Stimulated activated CD8-positive, alpha-beta memory T cell treated with anti-CD3 and anti-CD28 coated beads, Interleukin-4, amount 100 ng/mL, for 24 hours (primary cell): Measurements from ENCODE around the gene ATP5MG.
A peak's percentile ranks its signal among the peaks of the same experiment; 100 is the strongest.
"Not testable (repeated sequence)": the region's sequence is repeated elsewhere in the genome, so short reads cannot be mapped to it uniquely, and the experiment has no call there.

ENCODE experiments used
- DNase-seq: peaks from one replicate; pipeline ENCODE4 v3.0.0-alpha.2; 2020; ENCODE audit warnings: low read depth

The ATP5MG gene

DNA sequence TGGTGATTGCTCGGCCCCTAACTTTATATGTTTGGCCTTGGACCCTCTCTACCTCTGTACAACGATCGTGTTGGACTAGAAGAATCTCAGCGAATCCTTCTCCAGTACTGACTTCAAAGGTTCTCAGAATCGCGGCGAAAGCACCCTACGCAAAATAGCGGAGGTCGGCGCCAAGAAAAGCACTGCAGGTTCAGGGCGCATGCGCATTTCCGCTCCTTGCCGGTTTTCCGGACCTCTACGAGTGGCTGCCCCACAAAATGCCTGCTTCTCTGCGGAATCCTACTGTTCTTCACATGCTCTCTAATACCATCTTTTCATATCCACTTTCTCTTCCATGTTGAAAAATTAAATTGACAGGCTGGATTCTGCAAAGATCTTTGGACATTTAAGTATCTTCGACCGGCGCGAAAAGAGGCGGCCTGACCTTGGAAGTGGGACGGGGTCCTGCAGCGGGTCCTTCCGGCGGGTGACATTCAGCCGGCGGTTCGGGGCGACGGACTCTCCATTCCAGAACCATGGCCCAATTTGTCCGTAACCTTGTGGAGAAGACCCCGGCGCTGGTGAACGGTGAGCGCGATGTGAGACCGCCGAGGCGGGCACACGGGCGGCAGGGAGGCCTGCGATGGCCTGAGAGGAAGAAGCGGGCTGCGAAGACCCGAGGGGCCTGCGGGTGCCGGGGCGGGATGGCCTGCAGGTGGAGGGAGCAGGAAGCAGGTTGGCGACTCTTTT, at the start of gene ATP5MG:
Gene ATP5MG (plus strand): TSS at position 456 of the 729 bp plus-strand sequence. CDS start 60 bp downstream, at position 516.
- DNase-seq: peak; percentile 88

DNA sequence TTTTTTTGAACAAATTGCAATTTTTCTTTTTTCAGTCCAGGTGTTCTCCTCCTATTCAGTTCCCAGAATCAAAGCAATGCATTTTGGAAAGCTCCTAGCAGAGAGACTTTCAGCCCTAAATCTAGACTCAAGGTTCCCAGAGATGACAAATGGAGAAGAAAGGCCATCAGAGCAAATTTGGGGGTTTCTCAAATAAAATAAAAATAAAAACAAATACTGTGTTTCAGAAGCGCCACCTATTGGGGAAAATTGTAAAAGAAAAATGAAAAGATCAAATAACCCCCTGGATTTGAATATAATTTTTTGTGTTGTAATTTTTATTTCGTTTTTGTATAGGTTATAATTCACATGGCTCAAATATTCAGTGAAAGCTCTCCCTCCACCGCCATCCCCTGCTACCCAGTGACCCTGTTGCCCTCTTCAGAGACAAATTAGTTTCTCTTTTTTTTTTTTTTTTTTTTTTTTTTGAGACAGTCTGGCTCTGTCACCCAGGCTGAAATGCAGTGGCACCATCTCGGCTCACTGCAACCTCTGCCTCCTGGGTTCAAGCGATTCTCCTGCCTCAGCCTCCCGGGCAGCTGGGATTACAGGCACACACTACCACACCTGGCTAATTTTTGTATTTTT, 48.2 kb upstream of the ATP5MG start:
- no peak for DNase-seq

DNA sequence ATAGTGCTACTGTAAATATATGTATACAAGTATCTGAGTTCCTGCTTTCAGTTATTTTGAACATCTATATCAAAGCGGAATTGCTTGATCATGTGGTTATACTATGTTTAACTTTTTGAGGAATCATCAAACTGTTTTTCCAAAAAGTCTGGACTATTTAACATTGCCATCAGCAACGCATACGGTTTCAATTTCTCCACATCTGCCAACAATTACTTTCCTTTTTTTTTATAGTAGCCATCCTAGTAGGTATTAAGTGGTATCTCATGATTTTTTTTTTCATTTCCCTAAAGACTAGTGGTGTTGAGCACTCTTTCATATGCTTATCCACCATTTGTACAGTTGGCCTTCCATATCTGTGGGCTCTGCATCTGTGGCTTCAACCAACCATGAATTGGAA, 43.3 kb upstream of the ATP5MG start:
- no peak for DNase-seq

- peak; percentile 97 for DNase-seq
Observed at GRCh38 chr11:118359295-118359958, 42.0 kb upstream of the ATP5MG start, which contains the start of gene UBE4A. Gene UBE4A, plus strand, starts transcription at chr11:118359600. Its CDS starts 5,481 bp downstream, at chr11:118365081.

DNA sequence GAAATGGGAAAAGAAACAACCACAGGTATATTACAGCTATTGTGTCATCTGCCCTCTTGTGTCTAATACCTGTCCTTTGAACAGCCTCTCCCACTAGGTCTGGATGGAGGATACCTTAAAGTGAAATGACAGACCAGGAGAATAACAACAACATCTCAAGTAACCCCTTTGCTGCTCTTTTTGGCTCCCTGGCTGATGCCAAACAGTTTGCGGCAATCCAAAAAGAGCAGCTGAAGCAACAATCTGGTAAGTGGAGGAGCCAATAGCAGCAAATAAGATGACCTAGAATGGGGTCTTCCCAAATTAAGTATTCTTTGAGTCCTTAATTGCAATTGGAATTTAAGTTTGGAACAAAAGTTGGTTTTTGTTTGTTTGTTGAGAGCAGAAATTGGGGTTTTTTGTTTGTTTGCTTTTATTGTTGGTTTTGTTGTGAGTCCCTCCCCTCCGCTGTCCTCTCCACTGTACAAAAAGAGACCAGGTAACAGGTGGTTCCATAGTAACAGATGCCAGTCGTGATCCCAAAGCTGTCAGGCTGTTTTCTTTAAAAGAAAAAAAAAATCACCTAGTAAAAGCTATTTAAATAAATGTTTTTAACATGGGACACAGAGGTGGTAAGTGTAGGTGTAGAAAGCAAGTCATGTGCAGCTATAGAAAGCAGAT, 36.3 kb upstream of the ATP5MG start:
- no peak for DNase-seq

- DNase-seq: no peak
Observed at GRCh38 chr11:118366287-118366686, 35.1 kb upstream of the ATP5MG start.

GRCh38 chr11:118370774-118371173, 30.6 kb upstream of the ATP5MG start:
- no peak for DNase-seq

DNA sequence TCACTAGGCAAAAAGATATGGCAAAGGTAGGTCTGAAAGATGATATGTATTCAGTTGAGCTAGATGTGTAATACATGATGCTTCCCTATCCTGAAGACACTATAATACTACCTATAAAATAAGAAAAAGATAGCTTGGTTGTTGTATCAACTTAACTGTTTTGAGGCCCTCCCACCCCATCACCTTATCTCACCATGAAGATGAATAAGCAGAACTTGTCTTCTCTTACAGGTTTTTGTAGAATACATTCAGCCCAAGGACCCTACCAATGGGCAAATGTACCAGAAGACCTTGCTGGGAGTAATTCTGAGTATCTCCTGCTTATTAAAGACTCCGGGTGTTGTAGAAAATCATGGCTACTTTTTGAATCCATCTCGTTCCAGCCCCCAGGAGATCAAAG, 28.1 kb upstream of the ATP5MG start:
- DNase-seq: no peak

- no peak for DNase-seq
Observed at GRCh38 chr11:118373871-118374270, 27.5 kb upstream of the ATP5MG start.

- no peak for DNase-seq
Observed at GRCh38 chr11:118374729-118375128, 26.7 kb upstream of the ATP5MG start.

GRCh38 chr11:118375978-118376377, 25.4 kb upstream of the ATP5MG start:
- DNase-seq: no peak

- no peak for DNase-seq
Observed at GRCh38 chr11:118379497-118379896, 21.9 kb upstream of the ATP5MG start.

DNA sequence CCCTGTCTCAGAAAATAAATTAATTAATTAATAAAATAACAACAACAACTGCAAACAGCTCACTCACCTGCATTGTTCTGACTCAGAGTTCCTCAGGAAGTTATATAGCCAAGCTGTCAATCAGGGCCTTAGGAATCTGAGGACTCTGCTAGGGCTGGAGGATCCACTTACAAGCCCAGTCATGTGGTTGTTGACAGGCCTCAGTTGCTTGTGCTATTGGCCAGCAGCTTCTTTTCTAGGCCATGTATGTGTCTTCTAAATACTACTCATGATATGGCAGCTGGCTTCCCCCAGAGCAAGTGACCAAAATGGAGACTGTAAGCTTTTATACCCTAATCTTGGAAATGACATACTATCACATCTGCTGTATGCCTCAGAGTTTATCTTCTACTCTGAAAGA, 20.8 kb upstream of the ATP5MG start:
- no peak for DNase-seq

- DNase-seq: no peak
Observed at GRCh38 chr11:118382954-118383353, 18.5 kb upstream of the ATP5MG start.

GRCh38 chr11:118383657-118384056, 17.7 kb upstream of the ATP5MG start:
- no peak for DNase-seq

- no peak for DNase-seq
Observed at GRCh38 chr11:118396097-118396501, 5.3 kb upstream of the ATP5MG start.

DNA sequence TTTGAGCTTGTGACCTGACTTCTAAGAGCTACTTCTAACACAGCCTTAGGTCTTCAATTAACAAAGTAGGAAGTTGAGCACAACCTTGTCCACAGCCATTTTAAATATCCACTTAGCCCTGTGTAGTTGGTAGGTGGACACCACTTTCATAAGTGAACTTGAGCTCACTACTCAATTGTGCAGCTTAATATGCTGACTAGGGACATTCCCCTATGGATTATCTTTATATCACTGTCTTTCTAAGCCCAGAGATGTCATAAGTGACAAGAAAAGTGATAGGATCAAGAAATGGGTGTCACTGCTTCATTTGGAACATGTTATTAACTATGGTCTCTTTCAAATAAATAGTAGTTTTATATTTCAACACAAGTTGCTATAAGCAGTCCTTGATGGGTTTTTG, 4.0 kb upstream of the ATP5MG start:
- DNase-seq: no peak

DNA sequence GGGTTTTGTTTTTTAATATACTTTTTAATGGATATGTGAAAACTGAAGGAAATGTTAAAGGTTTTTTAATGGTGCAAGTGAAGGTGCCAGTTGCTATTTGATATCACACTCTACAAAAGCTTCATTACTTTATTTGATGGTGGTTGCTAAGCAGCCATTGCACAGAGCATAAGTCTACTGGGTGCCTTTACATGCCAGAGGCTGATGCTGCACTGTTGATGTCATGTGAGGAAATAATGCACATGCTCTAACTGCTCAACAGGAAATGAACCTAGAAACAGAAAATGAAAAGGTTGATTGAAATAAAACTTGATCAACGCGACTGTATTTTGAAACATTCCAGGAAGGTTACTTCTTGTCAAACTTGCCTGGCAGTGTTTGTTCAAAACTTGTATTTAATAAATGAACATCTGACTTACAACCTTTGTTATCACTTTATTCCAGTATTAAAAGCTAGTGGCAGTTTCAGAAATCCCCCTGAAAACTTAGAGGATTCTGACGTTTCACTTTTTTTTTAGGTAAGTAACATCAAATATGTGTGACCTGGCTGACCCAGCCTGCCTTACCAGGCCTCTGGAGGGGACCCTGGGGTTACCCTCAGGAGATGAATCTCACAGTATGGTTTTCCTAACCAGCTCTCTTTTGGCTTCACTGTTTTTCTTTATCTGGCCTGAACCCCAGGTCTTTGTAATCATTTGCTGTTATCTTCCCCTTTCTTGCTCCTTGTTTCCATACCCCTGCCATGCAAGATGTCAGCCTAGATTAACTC, 2.4 kb upstream of the ATP5MG start:
- no peak for DNase-seq

DNA sequence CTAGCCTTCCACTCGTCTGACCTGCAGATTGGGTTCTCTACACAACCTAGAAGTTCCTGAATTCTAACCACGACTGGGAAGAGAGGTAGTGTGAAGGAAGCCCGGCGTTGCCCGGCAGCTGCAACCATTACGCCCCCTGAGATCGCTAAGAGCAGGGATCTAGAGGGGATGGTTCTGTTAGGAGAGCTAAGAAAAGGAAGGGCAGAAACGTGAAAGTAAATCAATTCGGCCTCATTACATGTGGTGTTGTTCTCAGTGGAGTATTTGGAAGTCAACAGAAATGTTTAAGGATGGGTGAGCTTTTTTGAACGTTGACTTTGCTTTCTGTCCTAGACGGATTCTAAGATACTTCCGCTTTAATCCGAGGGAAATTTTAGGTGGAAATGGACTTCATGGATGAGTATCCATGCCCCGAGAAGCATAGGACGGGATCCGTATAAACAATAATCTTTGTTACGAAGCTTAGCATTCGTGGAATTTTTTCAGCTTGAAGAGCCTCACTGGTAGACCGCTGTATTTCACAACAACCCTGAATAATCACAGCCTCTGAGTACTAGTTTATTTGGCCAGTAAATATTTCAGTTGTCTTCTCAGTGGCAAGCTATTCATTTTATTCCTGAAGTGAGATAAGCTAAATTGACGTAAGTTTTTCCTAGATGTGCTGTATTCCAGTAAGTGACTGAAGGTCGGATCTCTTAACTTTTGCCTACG, 629 bp downstream of the ATP5MG start:
- no peak for DNase-seq

- not testable (repeated sequence) for DNase-seq
Observed at GRCh38 chr11:118402594-118402993, 1.2 kb downstream of the ATP5MG start.

- no peak for DNase-seq
Observed at GRCh38 chr11:118406599-118407166, 5.3 kb downstream of the ATP5MG start.
